HG03039 (cell line): ENCODE measurements around the gene ZNF248.
A peak's percentile ranks its signal among the peaks of the same experiment; 100 is the strongest.

Experiments
- ATAC-seq: cut with Tn5 transposase; IDR thresholded peaks from one replicate; pipeline ENCODE4 v1.9.1; 2021; ENCODE audit warnings: mild to moderate bottlenecking, moderate library complexity; ENCODE audit not compliant: unreplicated experiment

ZNF248 gene

GRCh38 chr10:37826806-37827205, 30.6 kb downstream of the ZNF248 start:
- ATAC-seq, result no peak

GRCh38 chr10:37821237-37821636, 36.2 kb downstream of the ZNF248 start:
- no peak for ATAC-seq

GRCh38 chr10:37819797-37820196, 37.6 kb downstream of the ZNF248 start:
- no peak for ATAC-seq

GRCh38 chr10:37816290-37816689, 41.1 kb downstream of the ZNF248 start:
- ATAC-seq, result no peak

GRCh38 chr10:37813763-37814162, 43.6 kb downstream of the ZNF248 start:
- ATAC-seq, result no peak

- ATAC-seq, result no peak
Measured at GRCh38 chr10:37812290-37812689, 45.1 kb downstream of the ZNF248 start.

GRCh38 chr10:37803269-37803668, 54.1 kb downstream of the ZNF248 start:
- ATAC-seq, result no peak

GRCh38 chr10:37801557-37801956, 55.9 kb downstream of the ZNF248 start:
- no peak for ATAC-seq

- ATAC-seq, result no peak
Measured at GRCh38 chr10:37794305-37794976, 63.0 kb downstream of the ZNF248 start.

GRCh38 chr10:37789590-37789989, 67.8 kb downstream of the ZNF248 start:
- ATAC-seq, result no peak

- no peak for ATAC-seq
Measured at GRCh38 chr10:37784678-37785077, 72.7 kb downstream of the ZNF248 start.

GRCh38 chr10:37780536-37780935, 76.9 kb downstream of the ZNF248 start:
- no peak for ATAC-seq

- no peak for ATAC-seq
Measured at GRCh38 chr10:37777056-37777455, 80.4 kb downstream of the ZNF248 start.

GRCh38 chr10:37775612-37776011, 81.8 kb downstream of the ZNF248 start:
- no peak for ATAC-seq

- ATAC-seq, result no peak
Measured at GRCh38 chr10:37774351-37774750, 83.1 kb downstream of the ZNF248 start.

GRCh38 chr10:37765216-37765615, 92.2 kb downstream of the ZNF248 start:
- ATAC-seq, result no peak

GRCh38 chr10:37763132-37763531, 94.3 kb downstream of the ZNF248 start:
- ATAC-seq, result no peak

GRCh38 chr10:37762287-37762686, 95.1 kb downstream of the ZNF248 start:
- no peak for ATAC-seq

GRCh38 chr10:37760817-37761216, 96.6 kb downstream of the ZNF248 start:
- ATAC-seq, result no peak

GRCh38 chr10:37758074-37758473, 99.3 kb downstream of the ZNF248 start:
- ATAC-seq, result no peak

- peak; percentile 60 for ATAC-seq
Measured at GRCh38 chr10:37754538-37755323, 102.7 kb downstream of the ZNF248 start.

GRCh38 chr10:37752334-37752875, 105.0 kb downstream of the ZNF248 start:
- ATAC-seq, result no peak
